SK-N-SH (cell line): ENCODE measurements around the gene CD300LF. TPM values are rescaled to one million over a fixed set of nuclear protein-coding genes. Genes with fewer than 3 reads are reported as not detected.

Experiments
- CTCF ChIA-PET: fragments of 300-600, 350-600 bp; formaldehyde crosslinking; extraction: SDS; loops from one replicate; lab custom pipeline; 2021; lab: Yijun Ruan, JAX
- POLR2A ChIA-PET: fragments of 350-600 bp; sonication (Branson Sonifier 250); formaldehyde crosslinking; extraction: SDS; loops from one replicate; lab custom pipeline; 2020; ENCODE audit warnings: antibody characterized with exemption, inconsistent platforms; lab: Yijun Ruan, JAX
- DNase-seq: peaks from one replicate; pipeline ENCODE4 v3.0.0; 2012
- H2AFZ ChIP-seq: fragments of 200-600 bp; sonication (generic); 2 replicates; pipeline ENCODE4 v1.8.1; 2016; ENCODE audit warnings: antibody characterized with exemption, mild to moderate bottlenecking, low read depth
- H3F3A ChIP-seq: fragments of 200-600 bp; sonication (generic); replicated peaks from 2 replicates; pipeline ENCODE3; 2016; ENCODE audit warnings: antibody characterized with exemption, mild to moderate bottlenecking; ENCODE audit not compliant: insufficient read depth
- H3K27ac ChIP-seq, 2 experiments: fragments of 200-500 bp in 1 of 2; fragments of 200-600 bp in 1 of 2; sonication (Bioruptor generic) in 1 of 2; sonication (generic), shearing (Covaris generic) in 1 of 2; 2 replicates each; pipeline versions ENCODE4 v1.5.1 to v1.6.1; 2014 to 2016; ENCODE audit warnings: low read depth in 2 of 2, inconsistent platforms in 1 of 2, low read length in 1 of 2, mild to moderate bottlenecking in 1 of 2, mixed read lengths in 1 of 2
- H3K27me3 ChIP-seq: fragments of 200-600 bp; sonication (generic), shearing (Covaris generic); 2 replicates; pipeline ENCODE4 v1.6.1; 2016; ENCODE audit warnings: mixed run types; ENCODE audit not compliant: insufficient read depth
- H3K36me3 ChIP-seq, 2 experiments: fragments of 200-500 bp in 1 of 2; fragments of 200-600 bp in 1 of 2; sonication (Bioruptor generic) in 1 of 2; sonication (generic) in 1 of 2; replicated peaks in 1 of 2; 2 replicates each; pipeline versions ENCODE3 to v1.5.1; 2014 to 2016; ENCODE audit warnings: low read length in 1 of 2, mild to moderate bottlenecking in 1 of 2; ENCODE audit not compliant: insufficient read depth in 2 of 2, control insufficient read depth in 1 of 2
- H3K4me1 ChIP-seq, 2 experiments: fragments of 200-500 bp in 1 of 2; fragments of 200-600 bp in 1 of 2; sonication (Bioruptor generic) in 1 of 2; sonication (generic), shearing (Covaris generic) in 1 of 2; 2 replicates each; pipeline versions ENCODE4 v1.5.1 to v1.6.1; 2014 to 2016; ENCODE audit warnings: low read depth in 1 of 2, low read length in 1 of 2, mixed run types in 1 of 2; ENCODE audit not compliant: insufficient read depth in 2 of 2, control insufficient read depth in 1 of 2
- H3K4me2 ChIP-seq: fragments of 200-600 bp; sonication (generic), shearing (Covaris generic); 2 replicates; pipeline ENCODE4 v1.6.1; 2017; ENCODE audit warnings: mixed run types
- H3K4me3 ChIP-seq, 2 experiments: fragments of 200-500 bp in 1 of 2; fragments of 200-600 bp in 1 of 2; sonication (Bioruptor generic) in 1 of 2; sonication (generic), shearing (Covaris generic) in 1 of 2; 2 replicates each; pipeline versions ENCODE4 v1.5.1 to v1.8.1; 2014 to 2016; ENCODE audit warnings: low read depth in 2 of 2, inconsistent platforms in 1 of 2, low read length in 1 of 2, mild to moderate bottlenecking in 1 of 2, mixed read lengths in 1 of 2, moderate library complexity in 1 of 2
- H3K79me2 ChIP-seq: fragments of 200-600 bp; sonication (generic); 2 replicates; pipeline ENCODE4 v1.8.1; 2017; ENCODE audit warnings: mild to moderate bottlenecking; ENCODE audit not compliant: insufficient read depth
- H3K9ac ChIP-seq: fragments of 200-600 bp; sonication (generic); 2 replicates; pipeline ENCODE4 v1.6.1; 2017; ENCODE audit warnings: mixed run types
- H3K9me2 ChIP-seq: fragments of 200-600 bp; sonication (generic); 2 replicates; pipeline ENCODE4 v1.6.1; 2017; ENCODE audit warnings: mixed run types
- H3K9me3 ChIP-seq: fragments of 200-600 bp; sonication (generic); 2 replicates; pipeline ENCODE4 v1.6.1; 2017; ENCODE audit warnings: mixed run types, mild to moderate bottlenecking, moderate library complexity
- H4K20me1 ChIP-seq: fragments of 200-600 bp; sonication (generic); 2 replicates; pipeline ENCODE4 v1.6.1; 2017; ENCODE audit warnings: mild to moderate bottlenecking, mixed run types; ENCODE audit not compliant: insufficient read depth
- ELF1 ChIP-seq: IDR thresholded peaks from 2 replicates; pipeline ENCODE4 v1.4.0; 2012
- EP300 ChIP-seq, 2 experiments: IDR thresholded peaks; 2 replicates each; pipeline versions ENCODE4 v1.4.0 to v1.6.1; 2012; ENCODE audit warnings: borderline replicate concordance in 1 of 2, low read depth in 1 of 2, low read length in 1 of 2
- FOSL2 ChIP-seq: IDR thresholded peaks from 2 replicates; pipeline ENCODE4 v1.4.0; 2012; ENCODE audit warnings: low read depth, mild to moderate bottlenecking, moderate library complexity, borderline replicate concordance
- FOXM1 ChIP-seq: IDR thresholded peaks from 2 replicates; pipeline ENCODE4 v1.4.0; 2012; ENCODE audit warnings: low read depth, mild to moderate bottlenecking
- GABPA ChIP-seq: IDR thresholded peaks from 2 replicates; pipeline ENCODE4 v1.4.0; 2012; ENCODE audit warnings: low read depth, mild to moderate bottlenecking
- GATA2 ChIP-seq: sonication (generic); formaldehyde crosslinking; IDR thresholded peaks from 2 replicates; pipeline ENCODE4 v1.5.0; 2020; ENCODE audit warnings: mild to moderate bottlenecking, missing genetic modification reagents
- MXI1 ChIP-seq: IDR thresholded peaks from 2 replicates; pipeline ENCODE4 v1.6.1; 2012; ENCODE audit warnings: mild to moderate bottlenecking, low read depth, low read length, improper control_type of control experiment
- NFIC ChIP-seq: IDR thresholded peaks from 2 replicates; pipeline ENCODE4 v1.4.0; 2012; ENCODE audit warnings: borderline replicate concordance
- NRF1 ChIP-seq: IDR thresholded peaks from 2 replicates; pipeline ENCODE4 v1.6.1; 2012; ENCODE audit warnings: low read depth, mild to moderate bottlenecking, low read length
- RAD21 ChIP-seq: IDR thresholded peaks from 2 replicates; pipeline ENCODE4 v1.6.1; 2012; ENCODE audit warnings: mild to moderate bottlenecking, low read length
- RCOR1 ChIP-seq: fragments of 150-350 bp; IDR thresholded peaks from 2 replicates; pipeline ENCODE4 v1.6.1; 2017; ENCODE audit warnings: antibody characterized with exemption, low read length
- RXRA ChIP-seq: IDR thresholded peaks from 2 replicates; pipeline ENCODE4 v1.4.0; 2012; ENCODE audit warnings: low read depth, mild to moderate bottlenecking, borderline replicate concordance
- SIN3A ChIP-seq: IDR thresholded peaks from 2 replicates; pipeline ENCODE4 v1.6.1; 2012; ENCODE audit warnings: low read depth, mild to moderate bottlenecking, low read length, moderate library complexity, borderline replicate concordance
- SMC3 ChIP-seq: IDR thresholded peaks from 2 replicates; pipeline ENCODE4 v1.6.1; 2012; ENCODE audit warnings: low read depth, low read length, improper control_type of control experiment
- TEAD4 ChIP-seq: IDR thresholded peaks from 2 replicates; pipeline ENCODE4 v1.4.0; 2012; ENCODE audit warnings: mild to moderate bottlenecking, borderline replicate concordance; ENCODE audit not compliant: insufficient read depth
- USF1 ChIP-seq: IDR thresholded peaks from 2 replicates; pipeline ENCODE4 v1.4.0; 2012; ENCODE audit warnings: low read depth, borderline replicate concordance
- WGBS: methylation state at CpG from one replicate; pipeline ENCODE4 v1.1.6; 2017; ENCODE audit warnings: low lambda C conversion rate; 5-methylcytosine and 5-hydroxymethylcytosine counted together
- polyA plus RNA-seq, 3 experiments: library from polyadenylated mRNA; depleted of rRNA; stranded (reverse); fragments of >200 nt; gene quantifications; 2 replicates each; pipeline ENCODE4 v1.2.3, GENCODE V29; 2012

CD300LF gene
- polyA plus RNA-seq, 1 of the 3 experiments (the other 2 are of a cell fraction): not detected

GRCh38 chr17:74757502-74757901, 44.8 kb upstream of the CD300LF start:
- Histone ChIP-seq H4K20me1 (no peaks in the 10 kb centered on the region), H3K9me3 (no peaks in the 10 kb centered on the region)
- peak; percentile 63 for DNase-seq

GRCh38 chr17:74756891-74757290, 44.2 kb upstream of the CD300LF start:
- TF ChIP-seq SMC3: no peak
- no peak for TF ChIP-seq NRF1
- no peak for TF ChIP-seq ELF1
- no peak for TF ChIP-seq SIN3A
- TF ChIP-seq MXI1: no peak
- no peak for TF ChIP-seq RAD21
- TF ChIP-seq GATA2 (CRISPR knock-in tag): no peak
- no peak for TF ChIP-seq FOXM1
- TF ChIP-seq RCOR1: no peak
- TF ChIP-seq EP300 (IDR thresholded peaks at IDR 0.05; ENCODE audit: borderline replicate concordance in 1 of 2, low read depth in 1 of 2, low read length in 1 of 2): no peak
- TF ChIP-seq USF1: no peak
- no peak for TF ChIP-seq RXRA
- TF ChIP-seq TEAD4: no peak
- no peak for TF ChIP-seq GABPA
- TF ChIP-seq FOSL2: no peak
- TF ChIP-seq, all 33 proteins: peak for 0
- no peak overlapping the region for H2AFZ ChIP-seq
- no peaks in the 10 kb centered on the region for H3K9me2 ChIP-seq
- POLR2A ChIA-PET: interaction anchor here (1.3 kb wide), 1 partner anchor 8 kb away, joined by 4 read pairs; no protein-coding TSS in a partner anchor
- H3K4me3 ChIP-seq: no peak overlapping the region
- no peaks in the 10 kb centered on the region for H3K36me3 ChIP-seq
- WGBS: 90% methylated on average over 2 of the region's 3 CpGs
- H3K9ac ChIP-seq: no peak overlapping the region
- peaks cover 14% of the 10 kb centered on the region; the same call in 1 of the 2 replicates for H3K79me2 ChIP-seq
- H3K4me2 ChIP-seq: 0 out of 2 replicates have a peak overlapping the region, but pooled peaks have one; percentile 17
- CTCF ChIA-PET: interaction anchor here (0.8 to 48.0 kb wide), 7 partner anchors 2 to 557 kb away, joined by 3 to 1361 read pairs (median 5); partner anchors contain the start of genes NAT9 and NHERF1
- DNase-seq: no peak
- peaks cover 4% of the 10 kb centered on the region for H3F3A ChIP-seq
- H3K27ac ChIP-seq: no peak overlapping the region; a peak in 1 of 4 replicates
- H3K9me3 ChIP-seq: no peaks in the 10 kb centered on the region
- H3K27me3 ChIP-seq: no peaks in the 10 kb centered on the region
- no peaks in the 10 kb centered on the region for H4K20me1 ChIP-seq
- peaks cover 45 to 53% of the 10 kb centered on the region in 2 experiments; a peak in 3 of 4 replicates for H3K4me1 ChIP-seq

More at GRCh38 chr17:74757502-74757901, 44.8 kb upstream of the CD300LF start:
- peaks cover 45 to 56% of the 10 kb centered on the region in 2 experiments; a peak in 3 of 4 replicates for H3K4me1 ChIP-seq
- H3K4me2 ChIP-seq: peak overlapping the region; percentile 64; the same call in 1 of the 2 replicates
- 95% methylated on average over 2 of the region's 3 CpGs for WGBS
- TF ChIP-seq NFIC (peak; percentile 24; the same call in 1 of the 2 replicates), GATA2 (CRISPR knock-in tag) (no peak)
- no peak overlapping the region for H2AFZ ChIP-seq
- no peaks in the 10 kb centered on the region for H3K9me2 ChIP-seq
- CTCF ChIA-PET: interaction anchor here (0.8 to 48.0 kb wide), 8 partner anchors 3 to 107 kb away, joined by 3 to 1361 read pairs (median 10); partner anchors contain the start of genes NAT9, NHERF1 and RAB37
- H3K27ac ChIP-seq: peak overlapping the region in 1 of 2 experiments; percentile 94; a peak in 1 of 4 replicates
- no peaks in the 10 kb centered on the region for H3K27me3 ChIP-seq
- peaks cover 14% of the 10 kb centered on the region; the same call in 1 of the 2 replicates for H3K79me2 ChIP-seq
- H3K4me3 ChIP-seq: no peak overlapping the region
- POLR2A ChIA-PET: interaction anchor here (1.2 to 1.3 kb wide), 2 partner anchors 8 to 12 kb away, joined by 4 read pairs; no protein-coding TSS in a partner anchor
- H3K9ac ChIP-seq: no peak overlapping the region
- H3F3A ChIP-seq: peaks cover 4% of the 10 kb centered on the region
- H3K36me3 ChIP-seq: no peaks in the 10 kb centered on the region
